GM10248 (cell line): ENCODE measurements around the gene KAZN.

ENCODE experiments used
- CTCF ChIA-PET: fragments of 300-600 bp; sonication (Branson Sonifier 250); formaldehyde crosslinking; extraction: SDS; loops from one replicate; lab custom pipeline; 2021; ENCODE audit warnings: antibody characterized with exemption; lab: Yijun Ruan, JAX
- POLR2A ChIA-PET: fragments of 350-650 bp; sonication (Branson Sonifier 250); formaldehyde crosslinking; extraction: SDS; loops from one replicate; lab custom pipeline; 2020; ENCODE audit warnings: antibody characterized with exemption; lab: Yijun Ruan, JAX
- DNase-seq: peaks from one replicate; pipeline ENCODE4 v3.0.0; 2012; ENCODE audit errors: extremely low spot score
- TF ChIP-seq, protein P1 (sequence below): IDR thresholded peaks from 2 replicates; pipeline ENCODE4 v1.5.1; 2012; ENCODE audit warnings: mild to moderate bottlenecking, low read depth; ENCODE audit errors: extremely low read depth, missing control alignments, control extremely low read depth

The KAZN gene

DNA sequence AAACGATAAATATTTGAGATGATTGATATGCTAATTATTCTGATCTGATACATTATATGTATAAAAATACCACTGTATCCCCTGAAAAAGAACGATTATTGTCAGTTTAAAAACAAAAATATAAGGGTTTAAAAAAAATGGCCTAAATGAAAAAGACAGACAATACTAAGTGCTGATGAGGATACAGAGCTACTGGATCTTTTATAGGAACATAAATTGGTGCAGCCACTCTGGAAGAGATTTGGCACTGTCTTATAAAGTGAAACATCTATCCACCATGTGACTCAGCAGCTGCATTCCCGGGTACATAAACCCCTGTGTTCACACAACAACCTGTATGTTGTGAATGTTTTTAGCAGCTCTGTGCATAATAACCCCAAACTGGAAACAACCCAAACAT, 44.2 kb downstream of the KAZN start:
- TF ChIP-seq, protein P1, sequence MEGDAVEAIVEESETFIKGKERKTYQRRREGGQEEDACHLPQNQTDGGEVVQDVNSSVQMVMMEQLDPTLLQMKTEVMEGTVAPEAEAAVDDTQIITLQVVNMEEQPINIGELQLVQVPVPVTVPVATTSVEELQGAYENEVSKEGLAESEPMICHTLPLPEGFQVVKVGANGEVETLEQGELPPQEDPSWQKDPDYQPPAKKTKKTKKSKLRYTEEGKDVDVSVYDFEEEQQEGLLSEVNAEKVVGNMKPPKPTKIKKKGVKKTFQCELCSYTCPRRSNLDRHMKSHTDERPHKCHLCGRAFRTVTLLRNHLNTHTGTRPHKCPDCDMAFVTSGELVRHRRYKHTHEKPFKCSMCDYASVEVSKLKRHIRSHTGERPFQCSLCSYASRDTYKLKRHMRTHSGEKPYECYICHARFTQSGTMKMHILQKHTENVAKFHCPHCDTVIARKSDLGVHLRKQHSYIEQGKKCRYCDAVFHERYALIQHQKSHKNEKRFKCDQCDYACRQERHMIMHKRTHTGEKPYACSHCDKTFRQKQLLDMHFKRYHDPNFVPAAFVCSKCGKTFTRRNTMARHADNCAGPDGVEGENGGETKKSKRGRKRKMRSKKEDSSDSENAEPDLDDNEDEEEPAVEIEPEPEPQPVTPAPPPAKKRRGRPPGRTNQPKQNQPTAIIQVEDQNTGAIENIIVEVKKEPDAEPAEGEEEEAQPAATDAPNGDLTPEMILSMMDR, result no peak
- no peak for DNase-seq
- POLR2A ChIA-PET, result no interaction called here
- CTCF ChIA-PET, result no interaction called here

DNA sequence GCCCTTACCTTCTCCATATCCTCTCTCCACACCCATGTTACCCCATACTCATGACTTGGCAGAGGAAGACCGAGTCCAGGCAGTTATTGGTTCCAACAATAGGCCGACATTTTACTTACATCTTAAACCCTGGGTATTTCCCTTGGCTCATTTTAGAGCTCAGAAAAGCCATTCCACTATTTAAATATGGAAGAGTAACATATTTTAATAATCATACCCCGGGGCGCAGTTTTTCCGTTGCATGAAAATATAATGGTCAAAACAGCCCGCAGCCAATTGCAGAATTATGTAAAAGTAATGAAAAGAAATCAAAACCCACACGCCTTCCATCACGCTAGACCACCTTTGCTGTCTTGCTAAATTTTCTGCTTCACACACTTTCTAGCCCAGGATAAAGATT, 48.5 kb downstream of the KAZN start:
- TF ChIP-seq, protein P1, result no peak
- no peak for DNase-seq
- ChIA-PET POLR2A (no interaction called here), CTCF (interaction anchor here (1.0 to 1.2 kb wide), 2 partner anchors 10 to 13 kb away, joined by 3 read pairs; no protein-coding TSS in a partner anchor)

DNA sequence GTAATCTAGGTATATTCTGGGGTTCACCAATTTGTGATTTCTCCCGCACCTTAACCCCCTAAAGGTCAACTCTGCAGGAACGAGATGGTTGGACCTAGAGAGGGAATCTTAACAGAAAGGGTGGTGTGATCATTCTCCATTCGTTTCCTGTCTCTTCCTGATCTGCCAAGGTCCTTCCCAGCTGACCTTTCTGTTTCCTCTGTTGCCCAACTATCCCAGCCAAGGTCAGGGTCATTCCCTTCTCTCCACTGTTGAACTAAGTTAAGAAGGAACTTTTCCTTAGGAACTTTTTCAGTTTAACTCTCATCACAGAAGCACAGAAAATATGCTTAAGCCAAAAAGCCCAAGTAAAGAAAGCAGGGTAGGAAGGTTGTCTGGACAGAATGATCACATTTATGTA, 49.3 kb downstream of the KAZN start:
- DNase-seq, result no peak
- POLR2A ChIA-PET, result no interaction called here
- TF ChIP-seq, protein P1, result no peak
- CTCF ChIA-PET, result no interaction called here

DNA sequence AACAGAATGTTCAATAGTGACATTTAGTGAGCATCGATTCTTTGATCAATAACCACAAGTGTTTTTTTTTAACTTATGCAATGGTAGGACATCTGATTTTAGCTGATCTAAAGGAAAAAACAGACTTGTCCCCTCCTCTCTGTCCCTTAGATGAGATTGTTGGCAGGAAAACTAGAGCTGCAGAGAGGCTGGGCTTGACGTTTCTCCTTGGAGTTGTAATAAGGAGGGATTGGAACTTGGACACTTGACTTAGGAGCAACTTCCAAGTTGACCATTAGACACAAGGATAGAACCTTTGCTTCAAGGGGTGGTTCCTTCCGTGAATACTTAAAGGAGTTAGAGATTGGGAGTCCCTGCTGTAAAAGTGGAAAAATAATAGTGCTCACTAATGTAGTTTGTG, 49.9 kb downstream of the KAZN start:
- ChIA-PET CTCF (no interaction called here), POLR2A (no interaction called here)
- TF ChIP-seq, protein P1, result no peak
- DNase-seq, result no peak

DNA sequence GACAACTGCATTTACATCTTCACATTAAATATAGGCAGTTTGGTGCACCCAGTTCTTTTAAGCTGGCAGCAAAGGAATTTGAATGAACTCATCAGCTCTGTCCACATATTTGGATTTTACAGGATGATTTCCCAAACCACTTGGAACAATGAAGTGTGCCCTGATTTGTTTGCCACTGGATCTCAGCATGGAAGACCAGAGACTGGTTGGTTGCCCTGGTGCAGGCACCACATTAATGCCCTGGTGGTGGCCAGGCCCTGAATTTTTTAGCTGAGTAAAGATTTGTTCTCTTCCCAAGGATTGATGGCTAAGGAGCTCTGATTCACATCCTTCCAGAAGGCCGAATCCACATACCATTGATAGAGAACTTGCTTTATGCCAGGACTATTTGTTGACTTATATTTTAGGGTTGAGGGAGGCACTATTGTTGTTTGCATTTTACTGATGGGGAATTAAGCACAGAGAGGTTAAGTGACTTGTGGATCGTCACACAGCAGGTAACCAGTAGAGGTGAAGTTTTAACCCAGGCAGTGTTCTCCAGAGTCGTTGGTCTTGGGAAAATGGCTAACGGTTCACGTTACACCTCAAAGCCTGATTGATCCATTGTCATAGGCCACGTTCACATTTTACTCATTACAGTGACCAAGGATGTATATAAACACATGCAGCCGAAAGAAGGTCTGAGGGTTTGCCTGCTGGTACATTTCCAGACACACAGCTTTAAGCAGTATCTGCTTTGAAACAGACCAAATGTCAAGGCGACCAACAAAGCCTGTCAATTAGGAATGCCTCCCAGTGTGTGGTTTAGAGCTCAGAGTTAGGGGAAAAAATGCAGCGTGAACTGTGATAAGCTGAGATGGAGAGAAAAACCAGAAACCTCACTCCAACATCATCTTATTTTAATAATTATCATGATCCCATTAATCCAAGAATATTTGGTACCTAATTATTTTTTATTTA, 50.7 kb downstream of the KAZN start:
- POLR2A ChIA-PET, result no interaction called here
- CTCF ChIA-PET, result no interaction called here
- TF ChIP-seq, protein P1, result no peak
- DNase-seq, result no peak

DNA sequence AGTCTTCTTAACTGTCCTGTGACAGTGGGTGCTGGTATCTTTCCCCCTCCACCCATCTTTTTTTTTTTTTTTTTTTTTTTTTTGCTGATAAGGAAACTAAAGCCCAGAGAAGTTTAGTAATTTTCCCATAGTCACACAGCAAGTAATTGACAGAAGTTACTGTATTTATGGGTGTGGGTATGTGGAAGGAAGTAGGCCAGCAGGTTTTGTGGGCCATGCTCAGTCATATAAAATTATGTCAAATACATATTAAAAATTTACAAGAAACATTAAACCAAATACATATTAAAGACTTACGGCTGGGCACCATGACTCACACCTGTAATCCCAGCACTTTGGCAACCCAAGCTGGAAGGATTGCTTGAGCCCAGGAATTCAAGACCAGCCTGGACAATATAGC, 51.5 kb downstream of the KAZN start:
- TF ChIP-seq, protein P1, result no peak
- ChIA-PET CTCF (no interaction called here), POLR2A (no interaction called here)
- no peak for DNase-seq
